ENCODE results near the gene F2RL1. TPM values are rescaled to one million over a fixed set of nuclear protein-coding genes. Genes with fewer than 3 reads are reported as not detected.
"Not testable (repeated sequence)": the region's sequence is repeated elsewhere in the genome, so short reads cannot be mapped to it uniquely, and the experiment has no call there.

F2RL1 gene
- polyA plus RNA-seq (2012; ENCODE audit: insufficient read depth, insufficient read length, low read depth): not detected

DNA sequence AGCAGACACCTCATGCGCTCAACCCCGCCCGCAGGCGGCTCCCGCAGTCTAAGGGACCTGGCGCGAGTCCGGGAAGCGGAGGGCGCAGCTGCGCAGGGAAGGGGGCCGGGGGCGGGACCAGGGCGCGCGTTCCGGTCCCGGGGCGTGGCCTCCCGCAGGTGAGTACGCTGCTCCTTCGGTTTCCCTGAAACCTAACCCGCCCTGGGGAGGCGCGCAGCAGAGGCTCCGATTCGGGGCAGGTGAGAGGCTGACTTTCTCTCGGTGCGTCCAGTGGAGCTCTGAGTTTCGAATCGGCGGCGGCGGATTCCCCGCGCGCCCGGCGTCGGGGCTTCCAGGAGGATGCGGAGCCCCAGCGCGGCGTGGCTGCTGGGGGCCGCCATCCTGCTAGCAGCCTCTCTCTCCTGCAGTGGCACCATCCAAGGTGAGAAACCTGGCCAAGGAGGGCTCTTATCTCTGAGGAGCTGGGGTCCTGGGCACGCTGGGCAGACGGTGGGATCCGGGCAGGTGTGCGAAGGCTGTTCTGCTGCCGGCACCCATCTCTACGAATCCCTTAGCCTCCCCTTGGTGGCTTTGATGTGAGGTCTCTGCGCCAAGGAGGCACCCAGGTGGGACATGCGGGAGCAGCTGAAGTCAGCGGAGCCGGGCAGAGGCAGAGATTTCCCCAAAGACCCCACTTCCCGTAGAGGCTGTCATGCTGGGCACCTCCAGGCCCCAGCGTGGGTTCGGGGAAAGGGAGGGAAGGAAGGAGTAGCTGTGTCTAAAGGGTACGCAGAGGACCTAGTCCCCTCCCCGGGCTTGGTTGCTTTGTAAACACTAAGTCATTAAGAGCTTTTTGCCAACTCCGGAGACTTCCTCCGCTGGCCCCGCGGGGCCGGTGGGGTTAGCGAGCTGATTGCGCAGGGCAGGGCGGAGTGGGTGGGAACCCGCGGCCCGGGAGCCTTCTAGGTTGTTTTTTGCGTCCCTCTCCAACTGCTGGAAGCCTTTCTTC, at the start of gene F2RL1:
F2RL1 (plus strand) TSS at position 187 of the 988 bp plus-strand sequence; CDS start at position 340, 153 bp downstream.
- Histone ChIP-seq H3K36me3 (no peaks in the 10 kb centered on the region), H3K4me1 (no peaks in the 10 kb centered on the region), H3K9me3 (no peaks in the 10 kb centered on the region), H3K4me3 (ENCODE audit: low read depth, low read length) (no peak within 1 kb of the TSS), H3K27me3 (peaks cover 32% of the 10 kb centered on the region)
- no peak for TF ChIP-seq CTCF (IDR thresholded peaks at IDR 0.05; ENCODE audit: low read depth, low read length)
- DNase-seq: no peak

DNA sequence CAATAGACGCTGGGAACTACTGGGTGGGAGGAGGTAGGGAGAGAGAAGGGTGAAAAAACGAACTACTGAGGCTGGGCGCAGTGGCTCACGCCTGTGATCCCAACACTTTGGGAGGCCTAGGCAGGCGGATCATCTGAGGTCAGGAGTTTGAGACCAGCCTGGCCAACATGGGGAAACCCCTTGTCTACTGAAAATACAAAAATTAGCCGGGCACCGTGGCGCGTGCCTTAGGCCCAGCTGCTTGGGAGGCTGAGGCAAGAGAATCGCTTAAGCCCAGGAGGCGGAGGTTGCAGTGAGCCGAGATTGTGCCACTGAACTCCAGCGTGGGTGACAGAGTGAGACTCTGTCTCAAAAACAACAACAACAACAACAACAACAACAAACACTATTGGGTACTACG, 47.8 kb upstream of the F2RL1 start:
- not testable (repeated sequence) for H3K9me3 ChIP-seq; H3K4me3 ChIP-seq (ENCODE audit: low read depth, low read length); H3K4me1 ChIP-seq; H3K27me3 ChIP-seq; DNase-seq; H3K36me3 ChIP-seq

DNA sequence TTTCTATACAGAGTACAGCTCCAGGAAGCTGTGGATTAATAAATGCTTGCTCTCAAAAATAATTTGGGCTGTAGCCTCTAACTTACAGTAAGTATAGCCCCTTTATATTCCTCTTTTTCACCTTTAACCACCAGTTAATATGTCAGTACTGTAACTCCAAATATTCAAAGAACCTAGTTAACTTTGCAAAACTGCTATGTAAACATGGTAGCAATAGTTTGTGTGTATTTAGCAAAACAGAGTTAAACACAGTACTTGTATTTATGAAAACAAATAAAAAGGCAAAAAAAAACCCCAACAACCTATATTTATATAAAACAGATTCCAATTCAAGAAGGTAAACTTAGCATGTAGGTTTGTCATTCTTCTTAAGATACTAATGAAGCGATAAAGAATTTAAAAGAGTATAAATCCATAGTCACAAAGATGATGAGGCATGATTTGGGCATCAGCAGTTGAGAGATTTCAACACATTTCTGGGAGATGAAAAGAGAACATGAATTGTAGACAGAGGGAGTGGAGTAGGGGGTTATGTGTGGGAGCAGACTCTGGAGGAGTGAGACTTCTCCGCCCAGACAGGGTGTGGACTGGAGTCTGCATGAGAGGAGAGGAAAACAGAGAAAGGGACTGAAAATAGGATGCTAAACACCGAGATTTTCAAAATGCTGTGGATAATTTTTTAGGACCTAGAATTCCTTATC, 47.0 kb upstream of the F2RL1 start:
- no peaks in the 10 kb centered on the region for H3K36me3 ChIP-seq
- DNase-seq: no peak
- H3K4me1 ChIP-seq: no peaks in the 10 kb centered on the region
- H3K27me3 ChIP-seq: no peaks in the 10 kb centered on the region
- H3K9me3 ChIP-seq: no peaks in the 10 kb centered on the region
- no peak overlapping the region for H3K4me3 ChIP-seq (ENCODE audit: low read depth, low read length)
- TF ChIP-seq CTCF (IDR thresholded peaks at IDR 0.05; ENCODE audit: low read depth, low read length): no peak

DNA sequence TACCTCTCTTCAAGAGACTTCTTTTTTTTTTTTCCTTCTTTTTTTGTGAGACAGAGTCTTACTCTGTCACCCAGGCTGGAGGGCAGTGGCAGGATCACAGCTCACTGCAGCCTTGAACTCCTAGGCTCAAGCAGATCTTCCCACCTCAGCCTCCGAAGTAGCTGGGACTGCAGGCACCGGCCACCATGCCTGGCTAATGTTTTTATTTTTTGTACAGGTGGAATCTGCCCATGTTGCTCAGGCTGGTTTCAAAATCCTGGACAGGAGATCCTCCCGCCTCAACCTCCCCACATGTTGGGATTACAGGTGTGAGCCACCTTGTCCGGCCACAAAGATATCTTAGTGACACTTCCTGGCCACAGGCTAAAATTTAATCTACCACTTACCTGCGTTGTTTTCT, 42.9 kb upstream of the F2RL1 start:
- Histone ChIP-seq H3K9me3 (no peaks in the 10 kb centered on the region), H3K4me3 (ENCODE audit: low read depth, low read length) (no peak overlapping the region), H3K36me3 (no peaks in the 10 kb centered on the region), H3K4me1 (no peaks in the 10 kb centered on the region), H3K27me3 (no peaks in the 10 kb centered on the region)
- no peak for TF ChIP-seq CTCF (IDR thresholded peaks at IDR 0.05; ENCODE audit: low read depth, low read length)
- DNase-seq: no peak

DNA sequence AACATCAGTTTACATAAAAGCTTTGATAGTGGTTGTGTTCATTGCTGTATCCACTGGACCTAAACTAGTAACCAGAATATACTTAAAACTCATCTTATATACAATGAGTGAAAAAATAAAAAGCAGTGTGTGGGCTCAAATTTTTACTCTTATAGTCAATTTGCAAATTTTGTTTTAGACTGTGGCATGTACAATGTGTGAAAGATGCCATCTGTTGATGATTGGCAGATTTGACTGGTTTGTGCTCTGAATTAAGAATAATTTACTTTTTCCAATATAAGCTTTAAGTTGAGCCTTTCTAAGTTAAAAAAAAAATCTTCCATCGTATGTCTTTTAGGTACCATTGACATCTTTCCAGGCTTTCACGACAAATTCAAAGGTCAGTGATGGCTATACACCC, 42.4 kb upstream of the F2RL1 start:
- H3K4me3 ChIP-seq (ENCODE audit: low read depth, low read length): no peak overlapping the region

DNA sequence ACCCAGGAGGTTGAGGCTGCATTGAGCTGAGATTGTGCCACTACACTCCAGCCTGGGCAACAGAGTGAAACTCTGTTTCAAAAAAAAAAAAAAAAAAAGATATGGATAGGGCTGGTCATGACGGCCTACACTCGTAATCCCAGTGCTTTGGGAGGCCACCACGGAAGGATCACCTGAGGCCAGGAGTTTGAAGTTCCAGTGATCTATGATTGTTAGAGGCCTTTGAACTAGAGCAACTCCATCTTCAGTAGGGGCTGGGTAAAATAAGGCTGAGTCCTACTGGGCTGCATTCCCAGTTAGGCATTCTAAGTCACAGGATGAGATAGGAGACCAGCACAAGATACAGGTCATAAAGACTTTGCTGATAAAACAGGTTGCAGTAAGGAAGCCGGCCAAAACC, 38.2 kb upstream of the F2RL1 start:
- not testable (repeated sequence) for H3K4me3 ChIP-seq (ENCODE audit: low read depth, low read length); DNase-seq; H3K9me3 ChIP-seq; H3K4me1 ChIP-seq; H3K36me3 ChIP-seq
- H3K27me3 ChIP-seq: peaks cover 17% of the 10 kb centered on the region

More for the DNA sequence above, 42.4 kb upstream of the F2RL1 start:
- Histone ChIP-seq H3K4me1 (no peaks in the 10 kb centered on the region), H3K27me3 (peaks cover 2% of the 10 kb centered on the region), H3K9me3 (no peaks in the 10 kb centered on the region), H3K36me3 (no peaks in the 10 kb centered on the region)
- no peak for TF ChIP-seq CTCF (IDR thresholded peaks at IDR 0.05; ENCODE audit: low read depth, low read length)
- DNase-seq: no peak

DNA sequence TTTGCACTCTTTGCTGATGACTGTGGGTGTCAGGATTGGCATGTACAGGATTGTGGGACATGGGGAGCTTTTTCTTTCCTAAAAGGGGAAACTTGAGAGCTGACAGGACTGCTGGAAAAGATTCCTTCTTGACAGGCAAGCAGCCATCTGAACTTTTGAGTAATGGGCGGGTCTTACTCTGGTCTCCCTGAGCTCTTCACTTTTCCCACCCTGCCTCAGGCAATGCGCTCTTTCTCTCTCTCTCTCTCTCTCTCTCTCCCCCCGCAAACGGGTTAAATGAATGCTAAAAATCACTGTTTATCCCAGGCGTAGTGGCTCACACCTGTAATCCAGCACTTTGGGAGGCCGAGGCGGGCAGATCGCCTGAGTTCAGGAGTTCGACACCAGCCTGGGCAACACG, 37.1 kb upstream of the F2RL1 start:
- TF ChIP-seq CTCF (IDR thresholded peaks at IDR 0.05; ENCODE audit: low read depth, low read length): no peak
- peaks cover 17% of the 10 kb centered on the region for H3K27me3 ChIP-seq
- DNase-seq: no peak

More for the DNA sequence above, 37.1 kb upstream of the F2RL1 start:
- no peaks in the 10 kb centered on the region for H3K4me1 ChIP-seq
- H3K9me3 ChIP-seq: no peaks in the 10 kb centered on the region
- no peaks in the 10 kb centered on the region for H3K36me3 ChIP-seq
- H3K4me3 ChIP-seq (ENCODE audit: low read depth, low read length): no peak overlapping the region

All from BE2C (cell line).